ENCODE measurements around the gene FUBP3.

DNA sequence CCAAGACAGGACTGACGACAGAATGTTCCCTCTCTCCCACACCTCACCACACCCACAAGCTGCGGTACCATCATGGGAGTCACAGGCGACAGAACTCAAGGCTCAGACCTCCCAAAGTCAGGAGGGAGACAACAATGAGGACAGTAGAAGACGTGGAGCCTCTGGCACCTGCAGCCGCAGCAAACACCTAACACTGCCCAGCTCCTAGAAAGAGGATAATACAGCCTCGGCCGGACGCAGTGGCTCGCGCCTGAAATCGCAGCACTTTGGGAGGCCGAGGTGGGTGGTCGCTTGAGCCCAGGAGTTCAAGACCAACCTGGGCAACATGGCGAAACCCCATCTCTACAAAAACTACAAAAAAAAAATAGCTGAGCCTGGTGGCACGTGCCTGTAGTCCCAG is 71.8 kb downstream of the FUBP3 start:
- TF ChIP-seq, protein P1, sequence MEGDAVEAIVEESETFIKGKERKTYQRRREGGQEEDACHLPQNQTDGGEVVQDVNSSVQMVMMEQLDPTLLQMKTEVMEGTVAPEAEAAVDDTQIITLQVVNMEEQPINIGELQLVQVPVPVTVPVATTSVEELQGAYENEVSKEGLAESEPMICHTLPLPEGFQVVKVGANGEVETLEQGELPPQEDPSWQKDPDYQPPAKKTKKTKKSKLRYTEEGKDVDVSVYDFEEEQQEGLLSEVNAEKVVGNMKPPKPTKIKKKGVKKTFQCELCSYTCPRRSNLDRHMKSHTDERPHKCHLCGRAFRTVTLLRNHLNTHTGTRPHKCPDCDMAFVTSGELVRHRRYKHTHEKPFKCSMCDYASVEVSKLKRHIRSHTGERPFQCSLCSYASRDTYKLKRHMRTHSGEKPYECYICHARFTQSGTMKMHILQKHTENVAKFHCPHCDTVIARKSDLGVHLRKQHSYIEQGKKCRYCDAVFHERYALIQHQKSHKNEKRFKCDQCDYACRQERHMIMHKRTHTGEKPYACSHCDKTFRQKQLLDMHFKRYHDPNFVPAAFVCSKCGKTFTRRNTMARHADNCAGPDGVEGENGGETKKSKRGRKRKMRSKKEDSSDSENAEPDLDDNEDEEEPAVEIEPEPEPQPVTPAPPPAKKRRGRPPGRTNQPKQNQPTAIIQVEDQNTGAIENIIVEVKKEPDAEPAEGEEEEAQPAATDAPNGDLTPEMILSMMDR (IDR thresholded peaks at IDR 0.05) = no peak
- TF ChIP-seq POLR2A (IDR thresholded peaks at IDR 0.05) = no peak

All from tibial nerve (tissue), 3 donors.